Erythroblast (primary cell): ENCODE data around the gene XRCC3.

Experiments
- GATA1 ChIP-seq: IDR thresholded peaks from 2 replicates; pipeline ENCODE4 v1.6.1; 2011; ENCODE audit warnings: low read depth, mild to moderate bottlenecking, control low read depth, low read length, moderate library complexity
- POLR2A ChIP-seq: IDR thresholded peaks from 2 replicates; pipeline ENCODE4 v1.6.1; 2011; ENCODE audit warnings: mild to moderate bottlenecking, low read length

- no peak for TF ChIP-seq POLR2A
- no peak for TF ChIP-seq GATA1
Observed at GRCh38 chr14:103738701-103739451, 23.6 kb upstream of the XRCC3 start.
